K562 (cell line): Measurements from ENCODE around the gene SETD1B. TPM values are rescaled to one million over a fixed set of nuclear protein-coding genes. Genes with fewer than 3 reads are reported as not detected.

Experiments
- BDP1 ChIP-seq: IDR thresholded peaks from 3 replicates; pipeline ENCODE4 v1.6.1; 2011; ENCODE audit not compliant: insufficient read length, insufficient read depth
- CREB1 ChIP-seq, 2 experiments: sonication (generic) in 1 of 2; formaldehyde crosslinking in 1 of 2; IDR thresholded peaks; 2 replicates each; pipeline versions ENCODE4 v1.6.1 to v1.8.0; 2012 to 2022; ENCODE audit warnings: inconsistent platforms in 1 of 2, mild to moderate bottlenecking in 1 of 2, missing genetic modification reagents in 1 of 2, moderate library complexity in 1 of 2
- E2F1 ChIP-seq: sonication (generic); formaldehyde crosslinking; IDR thresholded peaks from 2 replicates; pipeline ENCODE4 v1.8.1; 2023; ENCODE audit warnings: mild to moderate bottlenecking, missing genetic modification reagents, moderate library complexity
- HES1 ChIP-seq: fragments of 450-650 bp; IDR thresholded peaks from 2 replicates; pipeline ENCODE4 v1.6.1; 2016; ENCODE audit warnings: low read depth, mild to moderate bottlenecking, moderate library complexity
- ILF3 ChIP-seq: fragments of 450-650 bp; IDR thresholded peaks from 2 replicates; pipeline ENCODE4 v1.6.1; 2018; ENCODE audit warnings: antibody characterized with exemption, mild to moderate bottlenecking, moderate library complexity, borderline replicate concordance
- NFE2L1 ChIP-seq: fragments of 450-650 bp; IDR thresholded peaks from 2 replicates; pipeline ENCODE4 v1.6.1; 2016; ENCODE audit warnings: missing genetic modification characterization, low read depth, mild to moderate bottlenecking, missing compliant biosample characterization, moderate library complexity, borderline replicate concordance
- PHF8 ChIP-seq: fragments of 200-600 bp; sonication (generic); IDR thresholded peaks from 2 replicates; pipeline ENCODE4 v1.6.1; 2012; ENCODE audit warnings: mixed run types, mild to moderate bottlenecking, inconsistent platforms, low read length, moderate library complexity, borderline replicate concordance
- STAT6 ChIP-seq: sonication (generic); formaldehyde crosslinking; IDR thresholded peaks from 2 replicates; pipeline ENCODE4 v1.8.1; 2023; ENCODE audit warnings: mild to moderate bottlenecking, missing genetic modification reagents
- ZNF23 ChIP-seq: fragments of 250-450 bp; sonication (Bioruptor Pico); IDR thresholded peaks from 2 replicates; pipeline ENCODE4 v1.4.0; 2020; ENCODE audit warnings: mild to moderate bottlenecking
- ZNF384 ChIP-seq: IDR thresholded peaks from 2 replicates; pipeline ENCODE4 v1.6.1; 2012; ENCODE audit warnings: low read depth, low read length, improper control_type of control experiment
- ZNF436 ChIP-seq: fragments of 250-450, 450-650 bp; sonication (Bioruptor Pico); formaldehyde crosslinking; IDR thresholded peaks from 2 replicates; pipeline ENCODE4 v1.7.0; 2020; ENCODE audit warnings: mild to moderate bottlenecking
- ZNF551 ChIP-seq: fragments of 250-450 bp; sonication (Bioruptor Pico); IDR thresholded peaks from 2 replicates; pipeline ENCODE4 v1.5.0; 2021; ENCODE audit warnings: mild to moderate bottlenecking, moderate library complexity
- ZNF57 ChIP-seq: fragments of 450-650 bp; formaldehyde crosslinking; IDR thresholded peaks from 2 replicates; pipeline ENCODE4 v1.4.0; 2020; ENCODE audit warnings: mild to moderate bottlenecking, moderate library complexity
- ZSCAN32 ChIP-seq: fragments of 450-650 bp; formaldehyde crosslinking; IDR thresholded peaks from 2 replicates; pipeline ENCODE4 v1.4.0; 2020; ENCODE audit warnings: mild to moderate bottlenecking, moderate library complexity
- polyA plus RNA-seq, 8 experiments: library from polyadenylated mRNA; depleted of rRNA in 4 of 8; stranded (reverse) in 5 of 8; unstranded in 3 of 8; fragments of >200 nt; fragmentation: Nextera tagmentation in 2 of 8; fragmentation: Illumina TruSeq in 1 of 8; extraction: Ambion mirVana in 2 of 8; extraction: Trizol in 1 of 8; gene quantifications; 2 replicates each; pipeline versions ENCODE4 v1.2.1 to v1.2.3, GENCODE V29; 2011 to 2014; ENCODE audit warnings: inconsistent platforms in 1 of 8, missing spikeins in 1 of 8
- total RNA-seq, 7 experiments: library from RNA; depleted of rRNA in 6 of 7; stranded (reverse); fragments of >200 nt in 6 of 7; fragmentation: Illumina TruSeq in 2 of 7; extraction: Trizol in 2 of 7; gene quantifications; 2 replicates each; pipeline versions ENCODE4 v1.2.1 to v1.2.3, GENCODE V29; 2011 to 2021; ENCODE audit warnings: low replicate concordance in 1 of 7
- TF ChIP-seq, protein P1 (sequence below): fragments of 450-650 bp; conservative IDR thresholded peaks from 2 replicates; pipeline ENCODE4 v1.6.1; 2016; ENCODE audit warnings: missing genetic modification characterization, low read depth, mild to moderate bottlenecking, missing compliant biosample characterization, moderate library complexity
- TF ChIP-seq, protein P2 (sequence below), 2 experiments: IDR thresholded peaks; 2 replicates each; pipeline ENCODE4 v1.6.1; 2012; ENCODE audit warnings: improper control_type of control experiment in 2 of 2, low read depth in 2 of 2, low read length in 2 of 2, borderline replicate concordance in 1 of 2

The SETD1B gene
- total and polyA plus RNA-seq, 9 of the 15 experiments (the other 6 are each of a cell fraction or from before 2014, with no cell fraction given), result 0.48 to 26.6 (median 2.3) TPM

GRCh38 chr12:121812320-121812871 lies 8.6 kb downstream of the SETD1B start (continued):
- TF ChIP-seq STAT6 (CRISPR knock-in tag) (no peak), ZNF57 (no peak), ZNF23 (CRISPR knock-in tag) (no peak), HES1 (no peak), PHF8 (peak; percentile 16; the same call in 1 of the 2 replicates), NFE2L1 (tag) (no peak), E2F1 (no peak; the same call in 1 of the 2 replicates), ZNF436 (CRISPR knock-in tag) (no peak), ZSCAN32 (CRISPR knock-in tag) (no peak), ILF3 (no peak), CREB1 (IDR thresholded peaks at IDR 0.05) (no peak), CREB1 (CRISPR knock-in tag; IDR thresholded peaks at IDR 0.05) (no peak), ZNF551 (no peak), ZNF384 (no peak), BDP1 (no peak)
- TF ChIP-seq, protein P1, sequence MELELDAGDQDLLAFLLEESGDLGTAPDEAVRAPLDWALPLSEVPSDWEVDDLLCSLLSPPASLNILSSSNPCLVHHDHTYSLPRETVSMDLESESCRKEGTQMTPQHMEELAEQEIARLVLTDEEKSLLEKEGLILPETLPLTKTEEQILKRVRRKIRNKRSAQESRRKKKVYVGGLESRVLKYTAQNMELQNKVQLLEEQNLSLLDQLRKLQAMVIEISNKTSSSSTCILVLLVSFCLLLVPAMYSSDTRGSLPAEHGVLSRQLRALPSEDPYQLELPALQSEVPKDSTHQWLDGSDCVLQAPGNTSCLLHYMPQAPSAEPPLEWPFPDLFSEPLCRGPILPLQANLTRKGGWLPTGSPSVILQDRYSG (tag), result no peak
- TF ChIP-seq, protein P2, sequence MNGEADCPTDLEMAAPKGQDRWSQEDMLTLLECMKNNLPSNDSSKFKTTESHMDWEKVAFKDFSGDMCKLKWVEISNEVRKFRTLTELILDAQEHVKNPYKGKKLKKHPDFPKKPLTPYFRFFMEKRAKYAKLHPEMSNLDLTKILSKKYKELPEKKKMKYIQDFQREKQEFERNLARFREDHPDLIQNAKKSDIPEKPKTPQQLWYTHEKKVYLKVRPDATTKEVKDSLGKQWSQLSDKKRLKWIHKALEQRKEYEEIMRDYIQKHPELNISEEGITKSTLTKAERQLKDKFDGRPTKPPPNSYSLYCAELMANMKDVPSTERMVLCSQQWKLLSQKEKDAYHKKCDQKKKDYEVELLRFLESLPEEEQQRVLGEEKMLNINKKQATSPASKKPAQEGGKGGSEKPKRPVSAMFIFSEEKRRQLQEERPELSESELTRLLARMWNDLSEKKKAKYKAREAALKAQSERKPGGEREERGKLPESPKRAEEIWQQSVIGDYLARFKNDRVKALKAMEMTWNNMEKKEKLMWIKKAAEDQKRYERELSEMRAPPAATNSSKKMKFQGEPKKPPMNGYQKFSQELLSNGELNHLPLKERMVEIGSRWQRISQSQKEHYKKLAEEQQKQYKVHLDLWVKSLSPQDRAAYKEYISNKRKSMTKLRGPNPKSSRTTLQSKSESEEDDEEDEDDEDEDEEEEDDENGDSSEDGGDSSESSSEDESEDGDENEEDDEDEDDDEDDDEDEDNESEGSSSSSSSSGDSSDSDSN (IDR thresholded peaks at IDR 0.05; ENCODE audit: borderline replicate concordance in 1 of 2, low read depth in 2 of 2, low read length in 2 of 2), result no peak
